NCI-H2171 (cell line): ENCODE data around the gene BPHL.
A peak's percentile ranks its signal among the peaks of the same experiment; 100 is the strongest.
"Not testable (repeated sequence)": the region's sequence is repeated elsewhere in the genome, so short reads cannot be mapped to it uniquely, and the experiment has no call there.

Source experiments
- DNase-seq: peaks from one replicate; lab custom pipeline; 2025; lab: John Stamatoyannopoulos, UW

The BPHL gene

GRCh38 chr6:3179945-3180344 is 61.4 kb downstream of the BPHL start:
- DNase-seq, result not testable (repeated sequence)

DNA sequence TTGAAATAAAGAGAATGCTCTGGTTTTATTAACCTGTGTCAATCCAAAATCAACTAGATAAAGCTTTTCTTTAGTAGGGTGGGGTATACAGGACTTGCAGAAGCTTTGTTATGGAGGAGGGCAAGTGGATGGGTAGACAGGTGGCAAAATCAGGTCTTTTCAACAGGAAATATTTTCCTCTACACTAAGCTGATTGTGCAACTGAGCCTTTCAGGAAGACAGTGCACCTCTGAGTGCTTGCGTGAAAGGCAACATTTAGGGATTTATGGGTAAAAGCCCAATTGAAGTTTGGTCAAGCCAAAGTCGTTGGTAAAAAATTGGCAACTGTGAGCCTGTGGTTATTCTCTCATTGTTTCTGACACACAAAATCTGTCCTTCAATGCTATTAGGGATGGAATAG is 62.6 kb downstream of the BPHL start:
- no peak for DNase-seq

DNA sequence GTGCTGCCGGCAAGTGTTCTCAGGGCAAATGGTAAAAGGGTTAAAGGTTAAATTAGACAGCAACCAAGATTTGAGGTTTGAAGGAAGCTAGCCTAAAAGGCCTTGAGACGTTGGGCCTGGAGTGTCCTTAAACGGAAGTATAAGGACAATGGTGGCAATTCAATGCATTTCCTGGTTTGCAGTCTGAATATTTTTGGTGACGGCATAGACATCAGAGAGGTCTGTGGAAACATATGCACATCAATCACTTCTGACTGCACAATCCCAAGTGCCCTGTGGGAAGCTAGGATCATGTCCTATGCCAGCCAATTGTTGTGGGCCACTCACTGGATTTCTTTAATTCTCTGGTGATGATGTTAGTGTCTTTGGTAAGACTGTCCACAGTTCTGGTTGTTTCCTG is 64.6 kb downstream of the BPHL start:
- no peak for DNase-seq

- DNase-seq, result no peak
Measured at GRCh38 chr6:3186974-3187382, 68.5 kb downstream of the BPHL start.

DNA sequence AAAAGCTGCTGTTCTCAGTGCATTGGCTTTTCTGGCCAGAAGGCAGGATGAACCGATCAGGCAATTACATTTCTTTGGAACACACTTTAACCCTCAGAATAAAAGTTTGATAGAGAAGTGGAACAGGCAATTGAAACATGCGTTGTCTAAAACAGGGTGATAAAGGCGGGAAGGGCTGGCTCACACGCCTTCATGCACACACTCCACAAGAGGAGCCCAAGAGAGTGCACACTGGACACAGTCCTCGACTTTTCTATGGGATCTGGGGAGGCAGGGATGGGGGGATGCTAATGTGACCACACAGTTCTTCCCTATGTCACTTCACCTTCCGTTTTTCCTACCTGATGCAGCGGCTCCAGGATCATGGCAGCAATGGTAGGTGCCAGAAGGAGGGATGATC is 69.8 kb downstream of the BPHL start:
- DNase-seq, result no peak

GRCh38 chr6:3189192-3189591 is 70.7 kb downstream of the BPHL start:
- not testable (repeated sequence) for DNase-seq

DNA sequence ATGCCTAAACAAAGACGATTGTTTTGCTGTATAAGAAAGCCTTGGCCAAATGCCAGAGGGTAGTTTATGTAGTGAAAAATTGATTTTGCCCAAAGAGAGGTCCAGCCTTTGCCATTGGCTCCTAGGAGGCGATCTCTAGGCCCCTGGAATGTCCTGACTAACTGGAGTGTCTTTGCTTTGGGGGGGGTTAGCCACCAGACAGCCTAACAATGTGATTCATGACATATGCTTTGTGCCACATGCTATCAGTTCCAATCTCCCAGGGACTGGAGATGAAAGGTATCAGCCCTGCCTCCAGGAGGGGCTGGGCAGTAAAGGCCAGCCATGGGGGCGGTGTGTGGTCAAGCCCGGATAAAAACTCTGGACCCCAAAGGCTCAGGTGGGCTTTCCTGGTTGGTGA is 71.5 kb downstream of the BPHL start:
- no peak for DNase-seq

GRCh38 chr6:3190779-3191178 is 72.3 kb downstream of the BPHL start:
- DNase-seq, result no peak

DNA sequence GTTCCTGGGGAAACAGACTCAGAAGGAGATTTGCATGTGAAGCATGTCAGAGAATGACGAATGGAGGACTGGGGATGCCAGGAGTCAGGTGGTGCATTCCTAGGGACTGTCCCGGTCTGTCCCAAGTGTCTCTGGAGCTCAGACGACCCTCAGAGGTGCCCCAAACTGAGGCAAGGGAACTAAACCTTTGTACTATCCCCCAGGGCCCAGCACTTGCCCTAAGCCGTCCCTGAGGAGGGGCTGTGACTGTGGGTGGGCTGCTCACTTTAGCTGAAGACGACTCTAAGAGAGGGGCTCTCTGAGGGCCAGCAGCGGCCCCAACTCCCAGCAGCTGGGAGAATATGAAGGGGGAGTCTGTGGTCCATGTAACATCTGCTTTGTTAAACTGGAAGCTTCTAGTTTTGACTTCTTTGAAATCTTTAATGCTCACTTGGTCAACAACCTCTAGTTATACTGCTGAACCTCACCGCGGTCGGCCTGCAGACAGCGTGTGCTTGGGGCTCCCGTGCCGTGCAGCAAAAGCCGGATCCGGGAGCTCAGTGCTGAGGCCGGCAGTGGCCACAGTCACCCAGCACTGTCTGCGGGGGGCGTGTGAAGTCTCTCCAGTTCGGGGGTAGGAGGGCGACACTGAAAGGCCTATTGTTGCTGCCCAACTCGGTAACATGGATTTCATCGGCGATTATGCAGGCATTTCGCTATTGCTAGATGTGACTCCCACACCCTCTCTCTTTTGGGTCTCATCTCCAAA is 74.8 kb downstream of the BPHL start:
- DNase-seq, result no peak

- no peak for DNase-seq
Measured at GRCh38 chr6:3194535-3195419, 76.3 kb downstream of the BPHL start.

DNA sequence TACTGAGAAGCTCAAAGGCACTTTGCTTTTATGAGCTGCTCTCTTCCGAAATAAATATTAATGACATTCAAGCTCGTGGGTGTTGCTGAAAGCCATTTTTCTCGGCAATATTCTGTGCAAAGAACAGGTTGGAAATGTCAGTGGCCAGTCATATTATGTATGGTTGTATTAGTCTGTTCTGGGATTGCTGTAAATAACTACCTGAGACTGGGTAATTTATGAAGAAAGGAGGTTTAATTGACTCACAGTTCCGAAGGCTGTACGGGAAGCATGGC is 76.8 kb downstream of the BPHL start:
- no peak for DNase-seq

DNA sequence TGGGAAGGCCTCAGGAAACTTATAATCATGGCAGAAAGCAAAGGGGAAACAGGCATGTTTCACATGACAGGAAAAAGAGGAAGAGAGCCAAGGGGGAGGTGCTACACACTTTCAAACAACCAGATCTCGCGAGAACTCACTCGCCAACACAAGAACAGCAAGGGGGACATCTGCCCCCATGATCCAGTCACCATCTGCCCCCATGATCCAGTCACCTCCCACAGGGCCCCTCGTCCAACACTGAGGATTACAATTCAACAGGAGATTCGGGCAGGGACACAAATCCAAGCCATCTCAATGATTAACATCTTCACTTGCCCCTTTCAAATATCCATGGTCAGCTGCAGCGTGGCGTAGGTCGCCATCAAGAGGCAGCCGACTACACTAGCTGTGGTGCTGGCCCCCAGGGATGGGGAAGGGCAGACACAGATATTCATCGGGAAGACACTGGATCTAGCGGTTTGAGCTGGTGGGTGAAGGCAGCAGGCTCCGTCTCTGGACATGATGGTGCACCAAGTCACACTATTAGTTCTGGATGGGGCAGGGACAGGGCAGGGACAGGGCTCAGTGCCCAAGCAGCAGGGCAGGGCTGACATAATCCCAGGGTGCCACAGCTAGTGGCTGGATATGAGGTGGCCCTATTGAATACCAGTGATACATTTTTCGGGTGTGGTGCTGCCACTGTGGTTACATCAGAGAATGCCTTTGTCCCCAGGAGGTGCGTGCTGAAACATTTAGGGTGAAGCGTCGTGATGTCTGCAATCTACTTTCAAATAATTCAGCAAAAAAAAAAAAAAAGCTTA is 77.4 kb downstream of the BPHL start:
- peak; percentile 23 for DNase-seq

DNA sequence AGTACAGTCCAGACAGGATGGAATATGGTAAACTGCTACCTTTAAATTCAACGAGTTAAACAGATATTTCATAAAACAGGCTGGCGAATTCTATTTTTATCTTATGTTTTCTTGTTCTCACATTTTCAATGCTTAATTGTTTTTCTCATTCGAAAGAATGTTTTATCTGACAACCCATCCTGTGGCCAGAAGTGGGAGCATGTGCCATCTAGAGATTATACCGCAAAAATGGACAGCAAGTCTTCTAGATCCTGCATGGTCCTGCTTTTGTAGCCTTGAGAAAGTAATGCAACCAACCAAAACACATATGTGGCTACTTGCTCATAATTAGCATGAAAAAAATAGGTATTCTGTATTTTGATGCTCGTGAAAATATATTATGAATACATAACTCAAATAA is 78.3 kb downstream of the BPHL start:
- no peak for DNase-seq

- not testable (repeated sequence) for DNase-seq
Measured at GRCh38 chr6:3197734-3198133, 79.2 kb downstream of the BPHL start.

GRCh38 chr6:3199382-3199781 is 80.9 kb downstream of the BPHL start:
- DNase-seq, result no peak

DNA sequence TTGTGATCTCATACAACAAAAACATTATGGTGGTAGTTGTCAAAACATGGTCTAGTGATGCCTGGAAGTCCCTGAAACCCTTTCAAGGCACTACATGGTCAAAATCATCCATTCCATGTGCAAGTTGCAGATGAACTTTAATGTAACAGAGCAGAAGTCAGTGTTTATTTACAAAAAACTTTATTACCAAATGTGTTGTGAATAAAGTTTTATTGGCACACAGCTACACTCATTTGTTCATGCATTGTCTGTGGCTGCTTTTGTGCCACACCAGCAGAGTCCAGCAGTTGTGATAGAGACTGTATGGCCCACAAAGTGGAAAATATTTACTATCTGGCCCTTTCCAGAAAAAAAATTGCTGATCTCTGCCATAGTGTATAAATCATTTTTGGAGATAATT is 82.2 kb downstream of the BPHL start:
- no peak for DNase-seq

GRCh38 chr6:3201388-3201787 is 82.9 kb downstream of the BPHL start:
- DNase-seq, result no peak
